HG03025 (cell line): Measurements from ENCODE around the gene MYO1A.
"Not testable (repeated sequence)": the region's sequence is repeated elsewhere in the genome, so short reads cannot be mapped to it uniquely, and the experiment has no call there.

Experiments used
- ATAC-seq: cut with Tn5 transposase; IDR thresholded peaks from one replicate; pipeline ENCODE4 v1.9.1; 2021; ENCODE audit warnings: mild to moderate bottlenecking, moderate library complexity; ENCODE audit not compliant: unreplicated experiment, low FRiP score

MYO1A gene

DNA sequence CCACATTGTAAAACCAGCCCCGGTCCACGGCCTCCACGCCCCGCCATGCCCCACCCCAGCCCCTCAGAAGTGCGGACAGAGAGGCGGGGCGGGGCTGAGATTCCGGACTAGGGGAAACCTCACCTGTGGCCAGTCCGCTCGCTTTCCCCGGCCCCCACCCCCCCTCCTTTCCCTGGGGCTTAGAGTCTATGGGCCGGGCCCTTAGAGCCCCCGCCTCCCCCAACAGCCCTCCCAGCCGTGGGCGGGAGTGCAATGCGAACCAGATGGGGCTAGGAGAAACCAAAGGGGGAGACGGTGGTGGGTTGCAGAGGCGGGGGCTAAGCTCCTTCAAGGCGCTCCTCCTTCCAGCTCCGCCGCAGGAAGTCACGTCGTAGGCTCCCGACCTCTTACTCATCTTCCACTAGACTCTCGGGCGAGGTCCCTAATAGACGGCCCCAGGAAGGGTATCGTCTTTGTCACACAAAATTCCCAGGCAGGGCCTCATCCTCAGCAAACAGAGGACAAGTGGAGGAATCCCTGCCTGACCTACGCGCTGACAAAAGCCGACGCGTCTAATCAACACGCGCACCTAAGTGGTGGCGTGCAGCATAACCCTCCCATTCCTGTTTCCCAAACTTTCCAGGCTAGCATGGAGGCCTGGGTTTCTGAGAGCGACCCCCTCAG, 37.9 kb upstream of the MYO1A start:
- ATAC-seq: peak; percentile 25

DNA sequence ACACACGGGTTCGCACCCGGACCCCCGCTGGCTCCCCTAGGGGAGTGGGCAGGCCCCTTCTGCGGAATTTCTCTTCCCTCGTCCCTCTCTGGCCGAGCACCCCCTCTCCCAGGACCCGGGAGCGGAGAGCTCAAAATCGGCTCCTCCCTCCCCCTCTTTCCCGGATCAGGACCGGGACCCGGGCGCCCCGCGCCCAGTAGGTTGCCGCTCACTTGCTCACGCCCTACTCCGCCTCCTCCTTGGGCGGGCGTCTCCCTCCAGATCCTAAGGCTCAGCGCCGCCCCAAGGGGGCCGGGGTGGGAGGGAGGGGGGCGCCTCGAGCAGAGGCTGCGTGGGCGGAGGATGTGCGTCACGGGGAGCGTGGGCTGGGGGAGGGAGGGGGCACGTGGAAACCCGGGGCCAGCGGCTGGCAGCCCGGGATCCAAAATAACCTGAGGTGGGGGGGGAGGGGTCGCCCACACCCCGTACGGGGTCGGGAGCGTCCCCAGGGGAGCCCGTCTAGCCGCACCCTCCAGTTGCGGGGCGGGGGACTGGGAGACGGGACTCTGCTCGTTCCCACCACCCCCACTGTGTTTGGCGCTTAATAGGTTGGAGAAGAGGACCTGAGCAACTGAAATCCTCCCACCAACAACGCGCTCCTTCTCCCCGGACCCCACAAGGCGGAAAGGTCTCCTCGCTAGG, 37.2 kb upstream of the MYO1A start:
- ATAC-seq: peak; percentile 31

- no peak for ATAC-seq
These were observed 36.6 kb upstream of the MYO1A start for GRCh38 chr12:57086493-57087009.

DNA sequence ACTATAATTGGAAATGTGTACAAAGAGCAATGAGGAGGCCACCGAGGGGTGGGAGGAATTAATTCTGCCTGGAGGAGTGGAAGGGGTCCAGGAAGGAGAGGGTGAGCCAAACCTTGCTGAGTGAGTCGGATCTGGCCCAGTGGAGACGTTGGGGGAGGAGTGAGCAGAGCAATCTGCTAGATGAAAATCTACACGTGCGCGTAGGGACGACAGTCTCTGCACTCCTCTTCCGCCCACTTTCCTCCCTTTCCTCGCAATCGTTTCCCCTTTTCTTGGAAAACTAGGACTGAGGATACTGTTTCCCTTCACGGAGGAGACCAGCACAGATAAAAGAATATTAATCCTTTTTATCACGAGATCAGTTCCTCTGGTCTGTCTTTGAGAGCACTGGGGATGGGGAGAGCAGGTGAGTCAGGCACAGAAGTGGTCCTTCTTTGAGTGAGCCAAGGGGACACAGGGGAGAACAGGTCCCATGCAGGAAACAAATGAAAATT, 36.1 kb upstream of the MYO1A start:
- ATAC-seq: no peak

DNA sequence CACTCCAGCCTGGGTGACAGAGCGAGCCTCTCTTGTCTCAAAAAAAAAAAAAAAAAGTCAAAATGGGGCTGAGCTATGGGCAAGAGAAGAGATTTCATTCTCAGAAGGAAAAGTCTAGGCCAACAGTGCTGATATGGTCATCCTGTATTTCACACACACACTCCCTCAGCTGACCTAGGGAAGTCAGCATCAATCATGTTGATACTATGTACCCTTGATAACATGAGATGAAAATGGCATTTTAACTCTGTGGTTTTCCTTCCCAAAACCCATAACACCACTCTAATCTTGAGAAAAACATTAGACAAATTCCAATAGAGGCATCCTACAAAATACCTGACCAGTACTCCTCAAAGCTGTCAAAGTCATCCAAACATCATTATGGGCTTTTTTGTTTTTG, 30.9 kb upstream of the MYO1A start:
- ATAC-seq: no peak

DNA sequence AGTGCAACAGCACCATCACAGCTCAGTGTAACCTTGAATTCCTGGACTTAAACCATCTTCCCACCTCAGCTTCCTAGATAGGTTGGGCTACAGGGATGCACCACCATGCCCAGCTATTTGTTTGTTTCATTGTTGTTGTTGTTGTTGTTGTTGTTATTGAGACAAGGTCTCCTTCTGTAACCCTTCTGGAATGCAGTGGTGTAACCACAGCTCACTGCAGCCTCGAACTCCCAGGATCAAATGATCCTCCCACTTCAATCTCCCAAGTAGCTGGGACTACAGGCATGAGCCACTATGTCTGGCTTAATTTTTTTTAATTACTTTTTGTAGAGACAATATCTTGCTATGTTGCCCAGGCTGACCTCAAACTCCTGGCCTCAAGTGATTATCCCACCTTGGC, 29.9 kb upstream of the MYO1A start:
- ATAC-seq: no peak

GRCh38 chr12:57078519-57079404, 28.8 kb upstream of the MYO1A start, which contains the start of gene NEMP1:
TSS of gene NEMP1 (minus strand) at chr12:57078791. CDS start at chr12:57078745, 46 bp downstream.
- peak; percentile 98 for ATAC-seq

GRCh38 chr12:57073566-57074450, 23.9 kb upstream of the MYO1A start:
- not testable (repeated sequence) for ATAC-seq

- no peak for ATAC-seq
These were observed 22.7 kb upstream of the MYO1A start for GRCh38 chr12:57072661-57073060.

DNA sequence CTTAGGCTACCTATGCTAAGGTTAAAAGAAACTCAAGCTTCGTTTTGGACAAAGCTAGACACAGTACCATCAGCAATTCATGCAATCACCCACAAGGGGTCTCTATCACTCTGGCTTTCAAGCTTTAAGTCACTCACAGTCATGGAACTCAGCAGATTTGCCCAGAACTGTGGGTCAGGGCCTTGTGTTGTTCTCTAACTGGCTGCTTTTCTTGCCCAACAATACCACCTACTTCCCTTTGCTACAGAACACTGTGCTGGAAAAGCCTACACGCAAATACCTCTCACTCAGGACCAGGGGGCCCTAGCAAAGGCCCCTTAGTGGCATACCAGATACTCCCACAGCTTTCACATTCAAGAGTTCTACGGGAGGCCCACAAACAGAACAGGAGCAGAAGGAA, 19.6 kb upstream of the MYO1A start:
- ATAC-seq: no peak

DNA sequence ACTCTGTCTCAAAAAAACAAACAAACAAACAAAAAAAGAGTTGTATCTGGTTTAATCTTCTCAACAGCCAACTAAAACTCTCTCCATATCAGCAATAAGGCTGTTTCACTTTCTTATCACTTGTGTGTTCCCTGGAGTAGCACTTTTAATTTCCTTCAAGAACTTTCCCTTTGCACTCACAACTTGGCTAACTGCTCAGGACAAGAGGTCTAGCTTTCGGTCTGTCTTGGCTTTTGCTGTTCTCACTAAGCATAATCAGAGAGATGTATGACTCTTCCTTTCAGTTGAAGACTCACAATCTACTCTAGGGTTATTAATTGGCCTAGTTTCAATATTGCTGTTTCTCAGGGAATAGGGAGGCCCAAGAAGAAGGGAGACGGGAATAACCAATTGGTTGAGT, 16.3 kb upstream of the MYO1A start:
- ATAC-seq: no peak

DNA sequence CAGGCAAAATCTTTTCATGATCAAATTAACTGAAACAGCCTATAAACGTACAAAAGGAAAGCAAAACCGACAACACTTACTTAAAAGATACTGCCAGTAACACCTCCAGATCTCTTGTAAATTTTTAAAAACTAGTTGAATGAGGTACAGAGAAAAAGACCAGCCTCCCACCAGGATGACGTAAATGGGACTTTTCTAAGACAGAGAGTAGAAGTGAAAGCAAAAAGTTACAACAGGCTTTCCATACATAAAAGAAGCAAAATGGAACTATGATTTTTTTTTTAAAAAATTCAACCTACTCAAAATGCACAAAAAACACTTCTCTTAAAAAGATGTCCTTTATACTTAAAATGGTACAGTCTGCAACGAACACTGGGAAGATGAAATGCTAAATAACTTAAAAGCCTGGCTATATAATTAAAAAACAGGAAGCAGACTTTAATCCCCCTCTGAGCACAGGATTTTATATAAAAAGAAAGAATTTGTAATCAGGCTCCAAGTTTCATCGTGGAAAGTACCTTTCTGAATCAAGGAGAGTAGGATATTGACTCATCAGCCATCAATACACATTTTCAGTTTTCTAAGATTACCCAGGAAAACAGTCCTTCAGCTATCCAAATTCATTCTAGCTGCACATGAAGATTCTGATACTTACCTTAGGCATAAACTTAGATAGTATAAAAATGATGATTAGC, 14.2 kb upstream of the MYO1A start:
- ATAC-seq: no peak

- no peak for ATAC-seq
These were observed 8.5 kb upstream of the MYO1A start for GRCh38 chr12:57058454-57058853.

GRCh38 chr12:57057067-57057751, 7.3 kb upstream of the MYO1A start:
- no peak for ATAC-seq

DNA sequence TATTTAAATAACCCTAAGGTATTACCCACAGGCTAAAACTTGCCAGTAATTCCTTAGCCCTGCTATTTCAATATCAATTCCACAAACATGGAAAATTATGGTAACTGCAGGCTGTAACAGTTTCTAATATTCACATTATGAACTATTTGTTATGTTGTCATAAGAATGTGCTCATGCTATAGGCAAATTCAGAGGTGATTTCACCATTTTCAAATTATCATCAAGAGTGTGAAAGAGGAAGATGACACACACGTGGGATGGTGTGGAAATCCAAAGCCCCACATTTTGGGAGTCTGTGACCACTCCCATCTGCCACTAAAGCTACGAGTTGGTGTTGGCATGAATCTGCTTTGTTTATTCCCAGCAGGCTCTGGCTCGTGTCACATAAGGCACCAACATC, 5.9 kb upstream of the MYO1A start:
- ATAC-seq: no peak

- not testable (repeated sequence) for ATAC-seq
These were observed 4.0 kb upstream of the MYO1A start for GRCh38 chr12:57053901-57054300.

DNA sequence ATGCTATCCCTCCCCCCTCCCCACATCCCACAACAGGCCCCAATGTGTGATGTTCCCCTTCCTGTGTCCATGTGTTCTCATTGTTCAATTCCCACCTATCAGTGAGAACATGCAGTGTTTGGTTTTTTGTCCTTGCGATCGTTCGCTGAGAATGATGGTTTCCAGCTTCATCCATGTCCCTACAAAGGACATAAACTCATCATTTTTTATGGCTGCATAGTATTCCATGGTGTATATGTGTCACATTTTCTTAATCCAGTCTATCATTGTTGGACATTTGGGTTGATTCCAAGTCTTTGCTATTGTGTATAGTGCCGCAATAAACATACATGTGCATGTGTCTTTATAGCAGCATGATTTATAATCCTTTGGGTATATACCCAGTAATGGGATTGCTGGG, 3.2 kb upstream of the MYO1A start:
- not testable (repeated sequence) for ATAC-seq

DNA sequence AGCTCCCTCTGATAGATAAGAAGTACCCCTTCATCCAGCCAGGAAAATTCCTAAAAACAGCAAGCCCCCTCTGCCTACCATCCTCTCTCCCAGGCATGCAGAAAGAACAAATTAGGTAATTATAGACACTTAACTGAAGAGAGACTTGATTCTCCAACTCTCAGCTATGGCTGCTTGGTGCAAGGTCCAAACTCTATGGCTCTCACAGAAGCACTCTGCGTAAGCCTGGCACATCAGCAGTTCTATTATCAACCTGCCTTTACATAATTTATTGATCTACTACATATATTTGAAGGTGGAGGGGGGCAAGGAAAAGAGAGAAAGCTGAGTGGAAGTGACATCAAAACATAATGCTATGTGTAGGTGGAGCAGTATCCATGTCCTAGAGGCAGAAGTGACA, 1.1 kb upstream of the MYO1A start:
- ATAC-seq: no peak

DNA sequence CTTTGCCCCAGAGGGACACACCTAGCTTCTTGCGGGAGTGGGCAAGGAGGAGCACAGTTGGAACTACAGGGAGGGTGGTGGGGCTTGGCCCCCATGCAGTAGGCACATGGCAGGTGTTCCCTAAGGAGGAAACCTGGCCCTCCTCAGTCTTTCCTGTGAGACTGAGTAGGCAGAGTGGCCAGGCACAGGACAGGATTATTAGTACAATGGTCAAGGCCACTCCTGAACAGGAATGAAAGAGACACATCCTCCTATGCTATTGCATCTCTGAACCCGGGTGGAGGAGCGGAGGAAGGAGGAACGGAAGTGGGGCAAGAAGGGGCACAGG, 846 bp downstream of the MYO1A start:
- ATAC-seq: no peak
